HG02970 (cell line): ENCODE measurements around the gene FGF5.

Experiments
- ATAC-seq: cut with Tn5 transposase; IDR thresholded peaks from one replicate; pipeline ENCODE4 v1.9.1; 2021; ENCODE audit warnings: mild to moderate bottlenecking, moderate library complexity, moderate number of reproducible peaks; ENCODE audit not compliant: unreplicated experiment, low FRiP score

The FGF5 gene

DNA sequence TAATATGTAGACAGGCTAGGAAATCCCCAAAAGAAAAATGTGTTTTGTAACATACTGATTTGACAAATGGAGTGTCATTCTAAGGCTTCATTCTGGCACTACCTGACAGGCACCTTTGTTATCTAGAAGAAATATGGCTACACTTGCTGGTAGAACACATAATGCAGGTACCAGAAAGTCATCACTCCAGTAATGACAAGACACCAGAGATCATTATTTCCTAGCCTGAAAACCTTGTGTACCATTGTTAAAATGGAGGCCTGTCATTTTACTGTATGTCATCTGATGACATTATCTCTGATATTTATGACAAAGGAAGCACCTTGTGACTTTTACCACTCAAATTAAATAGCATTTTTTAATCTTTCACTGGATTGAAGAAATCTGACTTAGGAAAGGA lies 13.5 kb upstream of the FGF5 start:
- no peak for ATAC-seq

DNA sequence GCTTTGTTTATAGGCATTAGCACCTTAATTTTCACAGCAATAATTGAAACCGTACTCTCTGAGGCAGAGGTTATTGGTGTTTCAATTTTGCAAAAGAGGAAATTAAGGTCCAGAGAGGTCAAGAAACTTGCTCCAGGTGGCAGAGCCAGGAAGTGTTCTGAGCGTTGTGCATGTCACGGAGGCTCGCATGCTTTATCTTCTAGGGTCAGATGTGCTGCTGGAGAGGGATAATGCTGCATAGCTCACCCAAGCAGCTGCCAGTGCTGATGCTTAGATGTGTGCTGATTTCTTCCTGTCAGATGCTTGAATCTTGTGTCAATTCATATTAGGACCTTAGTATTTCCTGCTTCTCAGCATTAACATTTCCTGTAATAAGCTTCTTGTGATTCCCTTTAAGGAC lies 13.0 kb upstream of the FGF5 start:
- ATAC-seq = no peak

DNA sequence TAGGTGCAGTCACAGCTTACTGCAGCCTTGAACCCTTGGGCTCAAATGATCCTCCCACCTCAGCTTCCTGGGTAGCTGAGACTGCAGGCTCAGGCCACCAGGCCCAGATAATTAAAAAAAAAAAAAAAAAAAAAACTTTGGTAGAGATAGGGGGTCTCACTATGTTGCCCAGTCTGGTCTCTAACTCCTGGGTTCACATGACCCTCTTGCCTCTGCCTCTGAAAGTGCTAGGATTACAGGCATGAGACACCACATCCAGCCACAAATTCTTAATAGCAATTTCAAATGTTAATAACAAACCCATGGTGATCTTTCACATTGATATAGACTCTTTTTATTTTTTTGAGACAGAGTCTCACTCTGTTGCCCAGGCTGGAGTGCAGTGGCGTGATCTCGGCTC lies 12.3 kb upstream of the FGF5 start:
- no peak for ATAC-seq

DNA sequence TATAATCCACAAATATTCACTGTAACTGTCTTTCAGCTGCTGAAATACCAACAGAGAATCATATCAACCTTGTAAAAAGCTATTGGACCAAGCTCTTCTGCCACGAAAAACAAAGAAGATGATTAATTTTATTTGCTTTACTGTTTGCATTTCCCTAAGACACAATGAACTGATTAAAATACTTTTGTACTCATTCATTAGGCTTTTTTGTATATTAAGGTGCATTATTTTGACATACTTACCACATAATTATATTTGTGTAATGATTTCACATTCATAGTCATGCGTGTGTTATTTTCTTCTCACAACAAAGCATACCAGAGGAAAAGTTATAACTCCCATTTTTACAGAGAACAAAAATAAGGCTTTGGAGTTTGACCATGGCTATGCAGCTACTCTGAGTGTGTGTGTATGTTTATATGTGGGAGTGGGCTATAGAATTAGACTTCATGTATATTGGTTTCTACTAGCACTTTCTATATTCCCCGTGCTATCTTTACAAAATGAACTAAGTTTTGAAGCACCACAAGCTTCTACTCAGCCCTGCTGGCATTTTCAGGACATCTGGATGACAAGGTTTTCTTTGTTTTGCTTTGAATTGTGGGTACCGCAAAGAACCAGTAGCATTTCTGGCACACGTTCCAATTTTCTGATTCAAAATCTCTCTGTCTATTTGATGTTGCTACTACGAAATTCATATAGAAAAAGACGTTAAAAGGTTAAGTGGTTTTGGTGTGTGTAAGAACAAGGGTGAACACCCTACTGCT lies 11.0 kb upstream of the FGF5 start:
- ATAC-seq = no peak

- ATAC-seq = no peak
These were observed 8.6 kb upstream of the FGF5 start for GRCh38 chr4:80257851-80258250.

- no peak for ATAC-seq
These were observed 7.5 kb upstream of the FGF5 start for GRCh38 chr4:80259012-80259411.

DNA sequence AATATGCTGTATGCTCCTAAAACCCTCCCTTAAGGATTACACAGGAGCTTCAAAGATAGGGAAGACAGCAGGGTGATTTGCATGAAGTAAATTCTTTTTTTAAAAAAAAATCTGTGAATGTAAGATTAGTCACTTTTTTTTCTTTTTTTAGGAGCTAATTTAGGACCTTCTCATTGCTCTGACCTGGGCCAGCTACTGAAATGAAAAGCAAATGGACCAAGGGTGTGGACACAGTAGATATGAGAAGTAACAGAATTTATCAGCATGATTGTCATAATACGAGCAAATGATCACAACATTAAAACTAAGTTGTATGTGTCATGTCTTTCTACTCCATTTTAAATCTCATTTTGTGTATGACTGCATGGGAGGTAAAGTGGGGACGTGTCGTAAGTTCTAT lies 6.6 kb upstream of the FGF5 start:
- no peak for ATAC-seq

DNA sequence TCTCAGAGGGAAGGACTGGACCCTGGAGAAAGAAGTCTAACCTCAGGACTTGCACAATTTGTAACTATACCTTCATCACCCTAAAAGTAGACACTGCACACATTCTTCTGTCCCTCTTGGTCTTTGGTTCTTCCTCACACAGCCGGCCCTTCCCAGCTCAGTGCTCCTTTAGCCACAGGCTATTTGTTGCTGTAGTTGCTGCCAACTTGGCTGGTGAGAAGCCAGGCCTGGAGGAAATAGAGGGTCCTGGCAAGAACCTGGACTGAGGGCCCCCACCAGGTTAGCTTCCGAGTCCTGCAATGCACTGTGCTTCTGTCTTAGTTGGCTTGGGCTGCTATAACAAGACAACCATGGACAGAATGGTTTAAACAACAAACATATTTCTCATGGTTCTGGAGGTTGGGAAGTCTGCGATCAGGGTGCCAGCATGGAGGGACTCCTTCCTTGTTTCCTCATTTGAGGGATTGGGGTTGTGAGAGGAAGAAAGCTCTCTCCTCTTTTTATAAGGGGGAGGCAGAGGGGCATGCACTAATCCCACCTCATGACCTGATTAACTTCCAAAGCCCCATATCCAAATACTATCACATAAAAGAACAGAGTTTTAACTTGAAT lies 4.4 kb upstream of the FGF5 start:
- ATAC-seq = no peak

DNA sequence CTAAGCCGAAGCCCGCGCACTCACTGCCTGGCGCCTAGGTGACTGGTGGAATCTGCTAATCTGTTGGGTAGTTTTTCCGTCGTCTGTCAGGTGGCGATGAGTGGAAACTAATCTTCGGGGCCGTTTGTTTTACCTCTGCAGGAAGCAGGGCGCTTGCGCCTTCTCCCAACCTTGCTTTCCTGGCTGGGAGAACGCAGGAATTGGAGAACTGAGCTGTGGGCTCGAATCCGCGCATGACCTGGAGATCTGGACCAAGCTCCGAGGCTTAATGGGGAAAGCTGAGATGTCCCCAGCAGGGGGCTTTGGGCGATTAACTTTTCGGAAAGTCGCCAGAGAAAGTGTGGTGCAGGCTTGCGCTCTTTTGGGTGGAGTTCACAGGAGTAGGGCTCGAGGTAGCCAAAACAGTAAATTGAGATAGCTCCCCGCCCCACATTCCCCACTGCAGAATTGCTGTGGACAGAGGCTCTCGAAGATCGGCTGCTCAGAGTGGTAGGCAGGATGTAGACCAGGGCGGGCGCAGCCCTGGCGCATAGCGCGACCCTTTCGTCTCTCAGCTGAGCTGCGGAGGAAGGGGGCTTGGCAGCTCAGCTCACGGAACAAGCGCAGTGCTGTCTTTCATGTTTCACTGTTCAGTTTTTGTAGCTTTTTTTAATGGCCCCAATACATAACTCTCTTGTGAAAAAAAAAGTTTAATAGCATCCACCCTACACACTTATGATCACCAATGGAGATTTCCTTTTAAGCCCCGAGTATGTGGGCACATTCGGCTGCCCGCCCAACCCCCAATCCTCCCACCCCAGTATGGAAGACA lies 2.7 kb upstream of the FGF5 start:
- ATAC-seq = no peak

- no peak for ATAC-seq
These were observed 2.2 kb upstream of the FGF5 start for GRCh38 chr4:80264352-80264647.

- no peak for ATAC-seq
These were observed 1.6 kb upstream of the FGF5 start for GRCh38 chr4:80264825-80265224.

- ATAC-seq = no peak
These were observed 752 bp upstream of the FGF5 start for GRCh38 chr4:80265571-80266252.

DNA sequence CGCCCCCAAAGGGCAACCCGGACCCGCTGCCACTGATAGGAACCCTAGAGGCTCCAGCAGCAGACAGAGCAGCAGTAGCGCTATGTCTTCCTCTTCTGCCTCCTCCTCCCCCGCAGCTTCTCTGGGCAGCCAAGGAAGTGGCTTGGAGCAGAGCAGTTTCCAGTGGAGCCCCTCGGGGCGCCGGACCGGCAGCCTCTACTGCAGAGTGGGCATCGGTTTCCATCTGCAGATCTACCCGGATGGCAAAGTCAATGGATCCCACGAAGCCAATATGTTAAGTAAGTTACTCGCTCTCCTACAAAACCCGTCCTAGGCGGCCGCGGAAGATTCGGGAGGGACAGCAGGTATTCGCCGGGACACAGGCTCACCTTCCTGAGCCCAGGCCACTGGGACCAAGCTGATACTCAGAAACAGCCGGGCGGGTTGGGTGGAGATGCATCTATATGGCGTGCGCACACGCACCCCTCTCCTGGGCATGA lies 477 bp downstream of the FGF5 start:
- no peak for ATAC-seq

- no peak for ATAC-seq
These were observed 1.8 kb downstream of the FGF5 start for GRCh38 chr4:80268081-80268823.

DNA sequence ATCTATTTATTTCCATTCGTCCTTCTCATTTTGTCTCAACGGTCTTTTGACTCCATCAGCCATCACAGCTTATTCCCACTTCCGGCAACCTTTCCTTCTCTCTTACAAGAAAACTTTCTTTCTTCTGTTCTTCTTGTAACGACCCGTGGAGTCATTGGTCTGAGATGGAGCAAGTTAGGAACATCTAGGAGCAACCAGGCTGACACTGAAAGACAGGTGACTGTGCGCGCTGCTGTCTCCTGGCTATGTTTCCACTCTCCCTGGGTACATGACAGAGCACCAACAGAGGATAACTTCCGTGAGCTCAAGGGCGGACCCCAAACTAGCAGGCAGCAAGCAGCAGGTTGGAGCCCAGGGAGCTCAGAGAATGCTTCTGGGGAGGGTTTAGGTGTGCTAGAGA lies 2.5 kb downstream of the FGF5 start:
- no peak for ATAC-seq

GRCh38 chr4:80270321-80270720 lies 3.9 kb downstream of the FGF5 start:
- no peak for ATAC-seq

DNA sequence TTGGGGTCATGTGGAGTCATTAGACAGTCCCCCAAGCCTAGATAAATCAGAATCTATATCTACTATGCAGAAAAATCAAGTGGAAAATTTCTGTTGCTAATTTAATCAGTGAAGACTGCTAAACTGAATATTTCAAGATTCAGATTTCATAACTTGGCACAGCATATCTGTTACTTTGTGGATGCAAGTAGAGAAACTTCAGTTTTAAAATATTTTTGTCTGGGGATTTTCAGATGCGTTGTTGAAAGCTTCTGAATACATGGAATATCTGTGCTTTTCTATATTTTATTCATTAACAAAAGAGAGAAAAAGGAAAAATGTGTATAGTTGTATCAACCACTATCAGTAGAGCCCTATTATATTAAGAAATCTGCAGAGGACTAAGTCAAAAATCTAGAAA lies 4.4 kb downstream of the FGF5 start:
- no peak for ATAC-seq

DNA sequence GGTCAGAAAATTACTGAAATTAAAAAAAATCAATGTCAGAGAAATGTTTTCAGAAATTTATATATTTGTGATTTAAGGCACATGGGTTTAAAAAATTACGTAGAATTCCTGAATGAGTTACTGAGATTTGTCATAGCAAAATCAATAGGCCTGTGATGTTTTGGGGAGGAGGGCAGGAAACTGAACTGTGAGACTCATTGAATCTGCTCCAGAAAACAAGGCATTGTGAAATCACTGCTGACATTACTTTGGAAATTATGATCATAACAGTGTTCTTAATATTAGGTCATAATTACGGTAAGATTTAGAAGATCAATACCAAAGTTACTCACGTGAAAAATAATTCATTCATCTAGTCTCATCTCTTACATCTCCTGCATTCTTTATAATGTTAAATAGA lies 5.3 kb downstream of the FGF5 start:
- no peak for ATAC-seq

- no peak for ATAC-seq
These were observed 10.5 kb downstream of the FGF5 start for GRCh38 chr4:80276931-80277330.

GRCh38 chr4:80279751-80280150 lies 13.3 kb downstream of the FGF5 start:
- no peak for ATAC-seq
